GM13977 (cell line): ENCODE measurements around the gene PEAK1.

Experiments used
- DNase-seq: peaks from one replicate; pipeline ENCODE4 v3.0.0; 2012; ENCODE audit warnings: low spot score
- in situ Hi-C: fragments of 300-500 bp; cut with MboI; formaldehyde crosslinking; loops from one replicate; pipeline ENCODE4 v1.12.0; 2022; ENCODE audit warnings: low sequenced_read_pairs, low pct_unique_long_range_greater_than_20kb, mixed read lengths, inconsistent platforms; ENCODE audit not compliant: unreplicated experiment
- TF ChIP-seq, protein P1 (sequence below): IDR thresholded peaks from 2 replicates; pipeline ENCODE4 v1.5.1; 2012; ENCODE audit warnings: mild to moderate bottlenecking, control low read depth; ENCODE audit not compliant: insufficient read depth; ENCODE audit errors: extremely low read depth, missing control alignments

Gene PEAK1

DNA sequence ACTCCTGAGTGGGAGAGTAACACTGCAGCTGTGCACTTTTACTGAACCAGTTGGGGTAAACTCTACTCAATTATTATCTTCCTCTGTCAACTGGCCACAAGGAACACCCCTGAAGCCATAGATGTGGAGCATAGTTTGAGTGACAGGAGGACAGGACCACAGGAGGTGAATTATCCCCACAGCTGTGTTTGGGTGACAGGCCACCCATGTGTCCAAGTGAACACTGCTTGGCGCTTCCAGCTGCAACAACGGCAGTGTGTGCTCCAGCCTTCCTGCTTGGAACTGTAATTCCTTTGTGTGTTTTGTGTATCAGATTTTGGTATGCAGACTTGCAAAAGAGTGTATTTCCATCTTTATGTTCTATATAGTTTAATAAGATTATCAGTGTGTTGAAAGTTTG lies 328.8 kb downstream of the PEAK1 start:
- no peak for DNase-seq
- TF ChIP-seq, protein P1, sequence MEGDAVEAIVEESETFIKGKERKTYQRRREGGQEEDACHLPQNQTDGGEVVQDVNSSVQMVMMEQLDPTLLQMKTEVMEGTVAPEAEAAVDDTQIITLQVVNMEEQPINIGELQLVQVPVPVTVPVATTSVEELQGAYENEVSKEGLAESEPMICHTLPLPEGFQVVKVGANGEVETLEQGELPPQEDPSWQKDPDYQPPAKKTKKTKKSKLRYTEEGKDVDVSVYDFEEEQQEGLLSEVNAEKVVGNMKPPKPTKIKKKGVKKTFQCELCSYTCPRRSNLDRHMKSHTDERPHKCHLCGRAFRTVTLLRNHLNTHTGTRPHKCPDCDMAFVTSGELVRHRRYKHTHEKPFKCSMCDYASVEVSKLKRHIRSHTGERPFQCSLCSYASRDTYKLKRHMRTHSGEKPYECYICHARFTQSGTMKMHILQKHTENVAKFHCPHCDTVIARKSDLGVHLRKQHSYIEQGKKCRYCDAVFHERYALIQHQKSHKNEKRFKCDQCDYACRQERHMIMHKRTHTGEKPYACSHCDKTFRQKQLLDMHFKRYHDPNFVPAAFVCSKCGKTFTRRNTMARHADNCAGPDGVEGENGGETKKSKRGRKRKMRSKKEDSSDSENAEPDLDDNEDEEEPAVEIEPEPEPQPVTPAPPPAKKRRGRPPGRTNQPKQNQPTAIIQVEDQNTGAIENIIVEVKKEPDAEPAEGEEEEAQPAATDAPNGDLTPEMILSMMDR: no peak
- in situ Hi-C loops: no loop called here

DNA sequence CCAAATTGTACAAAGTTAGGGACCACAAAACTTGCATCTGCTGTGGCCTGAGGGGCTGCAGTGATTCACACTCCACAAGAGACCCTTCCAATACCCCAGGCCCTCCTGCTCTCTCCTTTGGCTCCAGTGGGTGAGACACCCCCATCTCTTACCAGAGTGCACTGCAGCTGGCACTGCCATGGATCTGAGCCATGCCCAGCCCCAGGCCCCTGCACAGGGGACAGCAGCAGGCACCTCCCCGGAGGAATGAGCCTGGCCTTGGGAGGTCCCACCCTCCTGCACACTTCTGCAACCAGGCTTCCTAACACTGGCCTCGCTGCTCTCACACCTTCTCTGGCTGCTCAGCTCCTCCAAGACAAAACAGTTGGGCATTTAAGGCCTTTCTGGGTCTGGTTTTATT lies 332.7 kb downstream of the PEAK1 start:
- TF ChIP-seq, protein P1: no peak
- DNase-seq: no peak
- in situ Hi-C loops: no loop called here

DNA sequence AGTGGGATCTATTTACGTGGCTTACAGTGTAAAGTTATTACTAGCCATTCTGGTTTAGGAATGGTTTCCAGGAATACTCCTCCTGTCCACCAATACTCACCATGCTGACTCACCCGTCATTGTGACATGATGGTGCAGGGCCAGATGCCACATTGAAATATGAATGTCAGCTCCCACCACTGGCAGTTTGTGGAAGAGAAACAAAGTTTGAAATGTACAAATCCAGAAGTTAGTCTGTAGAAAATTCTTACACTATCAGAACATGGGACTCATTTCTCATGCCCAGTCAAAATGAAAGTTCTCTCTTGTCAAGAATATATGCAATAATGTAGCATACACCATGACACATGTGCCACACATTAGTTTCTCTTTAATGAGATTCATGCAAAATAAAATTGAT lies 334.6 kb downstream of the PEAK1 start:
- TF ChIP-seq, protein P1: no peak
- in situ Hi-C loops: no loop called here
- peak; percentile 65 for DNase-seq

DNA sequence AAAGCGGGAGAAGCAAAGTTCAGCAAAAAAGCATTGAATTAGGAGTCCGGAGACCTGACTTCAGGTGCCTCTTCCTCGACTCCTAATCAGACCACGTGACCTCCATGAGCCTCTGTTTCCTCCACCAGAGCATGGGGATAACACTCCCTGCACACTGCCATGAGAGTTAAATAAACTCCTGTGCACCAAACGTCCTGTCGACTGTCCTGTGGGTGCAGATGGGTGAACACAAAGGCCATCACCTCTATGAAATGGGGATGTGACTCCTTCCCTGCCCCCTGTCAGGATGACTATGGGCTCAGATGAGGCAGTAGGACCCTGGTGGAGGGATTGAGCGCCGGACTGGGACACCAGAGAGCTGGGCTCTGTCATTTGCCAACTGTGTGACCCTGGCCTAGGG lies 335.5 kb downstream of the PEAK1 start:
- TF ChIP-seq, protein P1: no peak
- in situ Hi-C loops: no loop called here
- no peak for DNase-seq

DNA sequence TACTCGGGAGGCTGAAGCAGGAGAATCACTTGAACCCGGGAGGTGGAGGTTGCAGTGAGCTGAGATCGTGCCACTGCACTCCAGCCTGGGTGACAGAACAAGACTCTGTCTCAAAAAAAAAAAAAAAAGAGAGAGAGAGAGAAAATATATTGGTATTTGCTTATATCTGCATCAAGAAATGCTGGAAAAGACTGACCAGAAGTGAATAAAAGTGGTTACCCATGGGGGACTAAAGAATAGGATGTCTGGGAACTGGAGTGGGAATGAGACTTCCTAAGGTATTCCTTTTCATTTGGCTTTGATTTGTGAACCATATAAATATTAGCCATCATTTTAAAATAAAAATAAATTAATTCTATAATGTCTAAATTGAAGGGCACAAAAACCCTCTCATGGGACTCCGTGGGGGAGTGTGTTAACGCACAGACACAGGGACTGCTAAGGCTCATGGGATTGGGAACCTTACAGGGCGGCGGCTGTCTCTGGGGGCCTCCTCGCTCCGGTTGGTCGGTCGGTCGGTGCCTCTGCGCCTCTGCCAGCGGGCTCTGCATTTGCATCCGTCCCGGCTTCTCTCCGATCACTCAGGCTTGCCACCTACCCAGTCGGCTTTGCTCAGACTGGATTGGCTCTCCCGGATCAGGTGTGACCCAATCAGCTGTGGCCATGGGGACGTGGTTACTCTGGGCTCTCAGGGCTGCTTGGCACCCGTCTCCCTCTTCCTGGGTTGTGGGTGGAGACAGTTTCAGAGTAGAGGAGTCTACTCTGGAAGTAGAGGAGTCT lies 336.3 kb downstream of the PEAK1 start:
- in situ Hi-C loops: no loop called here
- DNase-seq: peak; percentile 48
- TF ChIP-seq, protein P1: no peak

DNA sequence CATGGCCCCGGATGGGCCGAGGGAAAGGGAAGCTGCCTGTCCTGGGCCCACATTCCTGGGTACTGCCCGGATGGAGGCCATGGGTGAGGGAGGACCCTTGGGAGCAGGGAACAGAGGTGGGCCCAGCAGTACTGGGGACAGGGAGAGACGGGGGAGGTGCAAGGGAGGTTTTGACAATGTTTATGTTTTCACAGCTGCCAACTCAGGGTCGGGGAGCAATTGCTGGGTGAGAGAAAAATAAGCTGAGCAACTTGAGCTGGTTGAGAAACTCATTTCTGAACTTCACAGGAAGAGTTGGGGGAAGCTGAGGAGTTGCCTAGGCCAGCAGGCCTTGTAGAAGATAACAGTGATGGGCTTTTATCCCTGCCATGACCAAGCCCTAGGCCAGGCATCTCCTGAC lies 337.9 kb downstream of the PEAK1 start:
- no peak for DNase-seq
- TF ChIP-seq, protein P1: no peak
- in situ Hi-C loops: no loop called here

DNA sequence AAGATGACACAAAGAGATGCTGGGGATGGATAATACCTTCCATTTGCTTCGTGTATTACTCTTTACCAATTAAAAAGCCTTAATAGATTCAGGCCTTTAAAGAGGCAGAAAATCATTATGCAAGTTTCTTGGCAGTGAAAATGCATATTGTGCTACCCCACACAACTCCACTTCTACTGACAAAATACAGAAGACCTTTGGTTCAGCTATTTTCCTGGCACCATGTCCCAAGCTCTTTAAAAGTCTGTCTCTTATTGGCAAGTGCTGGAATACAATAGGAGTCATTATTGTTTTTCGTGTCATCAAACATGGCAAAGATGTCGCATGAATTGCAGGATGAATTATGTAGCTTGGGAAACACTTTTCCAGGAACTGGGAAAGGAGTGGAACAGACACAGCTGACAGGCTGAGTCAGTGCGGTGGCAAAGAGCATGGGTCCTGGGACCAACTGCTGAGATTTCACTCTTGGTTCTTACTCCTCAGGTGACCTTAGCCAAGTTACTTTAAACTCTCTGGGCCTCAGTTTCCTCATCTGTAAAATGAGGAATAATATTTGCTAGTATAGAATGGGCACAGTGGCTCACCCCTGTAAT lies 343.5 kb downstream of the PEAK1 start:
- TF ChIP-seq, protein P1: no peak
- DNase-seq: no peak
- in situ Hi-C loops: no loop called here
